Renal cortex interstitium (tissue), 11 donors: ENCODE measurements around the gene RBBP8NL. TPM values are rescaled to one million over a fixed set of nuclear protein-coding genes. Genes with fewer than 3 reads are reported as not detected.

Experiments
- DNase-seq, 11 donors: peaks; one replicate each; pipeline ENCODE4 v3.0.0-alpha.2; 2013; ENCODE audit warnings: low read depth in 9 of 11, low spot score in 4 of 11; ENCODE audit errors: extremely low read depth in 1 of 11
- polyA plus RNA-seq, 3 donors: library from polyadenylated mRNA; unstranded; fragments of 120-200 nt; gene quantifications; one replicate each; pipeline ENCODE4 v1.2.1, GENCODE V29; 2013; ENCODE audit not compliant: insufficient read length in 3 of 3

The RBBP8NL gene
- polyA plus RNA-seq, 3 donors = 1.1 to 1.9 (median 1.5) TPM

GRCh38 chr20:62412194-62413024 lies 14.9 kb downstream of the RBBP8NL start:
- DNase-seq = no peak

GRCh38 chr20:62411479-62412193 lies 15.7 kb downstream of the RBBP8NL start:
- DNase-seq = no peak

- DNase-seq = no peak
These were observed 16.4 kb downstream of the RBBP8NL start for GRCh38 chr20:62410746-62411478.

- DNase-seq = peak in 5 of 11 donors; percentile 42 to 69 (median 51)
These were observed 17.2 kb downstream of the RBBP8NL start for GRCh38 chr20:62409931-62410745.

- DNase-seq = no peak
These were observed 18.1 kb downstream of the RBBP8NL start for GRCh38 chr20:62409086-62409853.

GRCh38 chr20:62408640-62409039 lies 18.7 kb downstream of the RBBP8NL start:
- no peak for DNase-seq

- no peak for DNase-seq
These were observed 19.3 kb downstream of the RBBP8NL start for GRCh38 chr20:62408055-62408454.

- peak in 9 of 11 donors; percentile 77 to 90 (median 89) for DNase-seq
These were observed 19.9 kb downstream of the RBBP8NL start, which contains the start of gene CABLES2 for GRCh38 chr20:62407221-62407992. Gene CABLES2, minus strand, starts transcription at chr20:62407285. Its CDS starts 9 bp downstream, at chr20:62407276.

- no peak for DNase-seq
These were observed 20.6 kb downstream of the RBBP8NL start for GRCh38 chr20:62406635-62407176.

- DNase-seq = no peak
These were observed 21.3 kb downstream of the RBBP8NL start for GRCh38 chr20:62405981-62406513.

GRCh38 chr20:62405108-62405980 lies 22.0 kb downstream of the RBBP8NL start:
- DNase-seq = no peak

GRCh38 chr20:62404761-62405107 lies 22.6 kb downstream of the RBBP8NL start:
- DNase-seq = no peak

- DNase-seq = no peak
These were observed 23.1 kb downstream of the RBBP8NL start for GRCh38 chr20:62404112-62404665.

- DNase-seq = no peak
These were observed 24.0 kb downstream of the RBBP8NL start for GRCh38 chr20:62403331-62403730.

GRCh38 chr20:62402456-62403150 lies 24.7 kb downstream of the RBBP8NL start:
- DNase-seq = no peak
